T-helper 2 cell treated with Interferon-gamma antibody and Interleukin-4, amounts not matched to agents 100 ng/mL and 5 ng/mL, for 36 hours (primary cell): ENCODE measurements around the gene DSCAML1. TPM values are rescaled to one million over a fixed set of nuclear protein-coding genes. Genes with fewer than 3 reads are reported as not detected.

ENCODE experiments used
- intact Hi-C: fragments of 100-400 bp; cut with micrococcal nuclease; formaldehyde crosslinking; loops from one replicate; pipeline ENCODE4 v1.15.1; 2023
- total RNA-seq: library from RNA; stranded (reverse); gene quantifications from 2 replicates; pipeline ENCODE4 v1.2.3, GENCODE V29; 2022

The DSCAML1 gene
- total RNA-seq, 1 donor from 2014 or later, result 0.05 TPM

- intact Hi-C loops, result no loop called here
These were observed 126.6 kb downstream of the DSCAML1 start for GRCh38 chr11:117670443-117670842.

GRCh38 chr11:117669616-117670015, 127.4 kb downstream of the DSCAML1 start:
- intact Hi-C loops, result no loop called here

- intact Hi-C loops, result no loop called here
These were observed 128.0 kb downstream of the DSCAML1 start for GRCh38 chr11:117669062-117669461.

- intact Hi-C loops, result no loop called here
These were observed 128.7 kb downstream of the DSCAML1 start for GRCh38 chr11:117668321-117668751.

GRCh38 chr11:117664897-117665296, 132.1 kb downstream of the DSCAML1 start:
- intact Hi-C loops, result no loop called here

GRCh38 chr11:117663821-117664220, 133.2 kb downstream of the DSCAML1 start:
- intact Hi-C loops, result no loop called here

- intact Hi-C loops, result no loop called here
These were observed 133.6 kb downstream of the DSCAML1 start for GRCh38 chr11:117663414-117663813.

- intact Hi-C loops, result no loop called here
These were observed 134.2 kb downstream of the DSCAML1 start for GRCh38 chr11:117662671-117663269.

- intact Hi-C loops, result no loop called here
These were observed 134.8 kb downstream of the DSCAML1 start for GRCh38 chr11:117662255-117662654.

GRCh38 chr11:117658809-117659208, 138.2 kb downstream of the DSCAML1 start:
- intact Hi-C loops, result no loop called here

GRCh38 chr11:117657794-117658193, 139.2 kb downstream of the DSCAML1 start:
- intact Hi-C loops, result no loop called here

- intact Hi-C loops, result no loop called here
These were observed 142.4 kb downstream of the DSCAML1 start for GRCh38 chr11:117654281-117655255.

GRCh38 chr11:117652521-117652920, 144.5 kb downstream of the DSCAML1 start:
- intact Hi-C loops, result no loop called here

GRCh38 chr11:117649296-117650055, 147.5 kb downstream of the DSCAML1 start:
- intact Hi-C loops, result no loop called here

- intact Hi-C loops, result no loop called here
These were observed 149.1 kb downstream of the DSCAML1 start for GRCh38 chr11:117647872-117648271.

GRCh38 chr11:117647207-117647606, 149.8 kb downstream of the DSCAML1 start:
- intact Hi-C loops, result no loop called here

GRCh38 chr11:117646411-117646810, 150.6 kb downstream of the DSCAML1 start:
- intact Hi-C loops, result no loop called here

- intact Hi-C loops, result no loop called here
These were observed 152.4 kb downstream of the DSCAML1 start for GRCh38 chr11:117644403-117645155.

- intact Hi-C loops, result no loop called here
These were observed 153.3 kb downstream of the DSCAML1 start for GRCh38 chr11:117643606-117644300.

- intact Hi-C loops, result no loop called here
These were observed 154.2 kb downstream of the DSCAML1 start for GRCh38 chr11:117642835-117643234.
